HepG2 (cell line): ENCODE measurements around the gene RHBDL1. TPM values are rescaled to one million over a fixed set of nuclear protein-coding genes. Genes with fewer than 3 reads are reported as not detected.
A peak's percentile ranks its signal among the peaks of the same experiment; 100 is the strongest.

Source experiments
- ATAC-seq: fragments of 200-7000 bp; cut with Tn5 transposase; 3 replicates; pipeline ENCODE4 v1.9.1; 2020; ENCODE audit warnings: mild to moderate bottlenecking, moderate library complexity
- BruUV-seq: library from RNA; stranded (reverse); fragments of 400-500 nt; replicated peaks from 2 replicates; lab custom pipeline; 2021; lab: Mats Ljungman, UMichigan
- CTCF ChIA-PET: fragments of 300-600 bp; formaldehyde crosslinking; extraction: SDS; loops from one replicate; lab custom pipeline; 2021; ENCODE audit warnings: low total read pairs, inconsistent platforms, low intra/inter-chr PET ratio; lab: Yijun Ruan, JAX
- POLR2A ChIA-PET: fragments of 350-600 bp; sonication (Branson Sonifier 250); formaldehyde crosslinking; loops from one replicate; lab custom pipeline; 2020; ENCODE audit warnings: antibody characterized with exemption, inconsistent platforms; lab: Yijun Ruan, JAX
- DNase-seq: peaks from one replicate; pipeline ENCODE4 v3.0.0-alpha.2; 2015; ENCODE audit warnings: low spot score
- FAIRE-seq: peaks from 3 replicates; lab custom pipeline; 2011; peaks lifted over from hg19 to GRCh38; lab: Jason Lieb, UNC
- H2AFZ ChIP-seq: one replicate; pipeline ENCODE4 v1.6.1; 2011; ENCODE audit warnings: low read length, inconsistent platforms
- H3K27ac ChIP-seq: fragments of 300-600 bp; 3 replicates; pipeline ENCODE4 v1.8.0; 2011; ENCODE audit warnings: mixed run types, mild to moderate bottlenecking, mixed read lengths, low read length, inconsistent platforms; ENCODE audit not compliant: insufficient read depth; ENCODE audit errors: extremely low read length
- H3K27me3 ChIP-seq, 2 experiments: fragments of 200-600 bp in 1 of 2; 2 replicates in 1 of 2; 3 replicates in 1 of 2; pipeline versions ENCODE4 v1.6.0 to v1.8.0; 2011; ENCODE audit warnings: low read length in 2 of 2, mild to moderate bottlenecking in 2 of 2, moderate library complexity in 2 of 2, inconsistent platforms in 1 of 2; ENCODE audit not compliant: insufficient read depth in 2 of 2, control insufficient read depth in 1 of 2
- H3K36me3 ChIP-seq, 2 experiments: fragments of 200-600 bp in 1 of 2; replicated peaks in 1 of 2; 2 replicates in 1 of 2; 3 replicates in 1 of 2; pipeline versions ENCODE4 v1.5.1 to v1.8.0; 2011; ENCODE audit warnings: low read length in 2 of 2, inconsistent platforms in 1 of 2; ENCODE audit not compliant: insufficient read depth in 2 of 2, control insufficient read depth in 1 of 2
- H3K4me1 ChIP-seq: 2 replicates; pipeline ENCODE4 v1.5.1; 2012; ENCODE audit warnings: low read length, inconsistent platforms; ENCODE audit not compliant: insufficient read depth
- H3K4me2 ChIP-seq: 2 replicates; pipeline ENCODE4 v1.6.0; 2011; ENCODE audit warnings: low read depth, low read length, inconsistent platforms
- H3K4me3 ChIP-seq, 3 experiments: fragments of 200-600 bp in 1 of 3; sonication (generic), shearing (Covaris generic) in 1 of 3; replicated peaks in 1 of 3; 2 replicates each; pipeline ENCODE4 v1.5.1; 2011 to 2016; ENCODE audit warnings: low read length in 3 of 3, inconsistent platforms in 2 of 3, low read depth in 2 of 3, mild to moderate bottlenecking in 2 of 3, control low read depth in 1 of 3, mixed read lengths in 1 of 3; ENCODE audit not compliant: insufficient read depth in 1 of 3
- H3K79me2 ChIP-seq: one replicate; pipeline ENCODE4 v1.6.1; 2011; ENCODE audit warnings: low read length, inconsistent platforms; ENCODE audit not compliant: insufficient read depth
- H3K9ac ChIP-seq: 2 replicates; pipeline ENCODE4 v1.6.0; 2011; ENCODE audit warnings: mild to moderate bottlenecking, low read depth, low read length, inconsistent platforms; ENCODE audit not compliant: insufficient read depth
- H3K9me3 ChIP-seq: 2 replicates; pipeline ENCODE4 v1.5.1; 2012; ENCODE audit warnings: mild to moderate bottlenecking, low read length
- H4K20me1 ChIP-seq: 2 replicates; pipeline ENCODE4 v1.6.0; 2011; ENCODE audit warnings: inconsistent platforms, mild to moderate bottlenecking, low read length, moderate library complexity; ENCODE audit not compliant: insufficient read depth
- EZH2 ChIP-seq: conservative IDR thresholded peaks from 2 replicates; pipeline ENCODE4 v1.6.1; 2012; ENCODE audit warnings: mild to moderate bottlenecking, low read depth, low read length, moderate library complexity
- POLR2A ChIP-seq, 2 experiments: IDR thresholded peaks; 2 replicates each; pipeline ENCODE4 v1.6.1; 2011; ENCODE audit warnings: low read depth in 2 of 2, low read length in 2 of 2, mild to moderate bottlenecking in 1 of 2, moderate library complexity in 1 of 2; ENCODE audit not compliant: insufficient read depth in 1 of 2
- WGBS: methylation state at CpG from one replicate; pipeline ENCODE4 v1.1.6; 2017; ENCODE audit warnings: low lambda C conversion rate; 5-methylcytosine and 5-hydroxymethylcytosine counted together
- in situ Hi-C: cut with HindIII; loops from 2 replicates; pipeline ENCODE4 v1.10.0; 2017; ENCODE audit warnings: low pct_unique_long_range_greater_than_20kb; ENCODE audit not compliant: extremely low pct_ligation_motif_present
- intact Hi-C: fragments of 100-400 bp; cut with micrococcal nuclease; formaldehyde crosslinking; loops from one replicate; pipeline ENCODE4 v1.10.0; 2022; ENCODE audit not compliant: unreplicated experiment
- polyA plus RNA-seq, 8 experiments: library from polyadenylated mRNA; depleted of rRNA in 3 of 8; stranded (reverse) in 7 of 8; unstranded in 1 of 8; fragments of >200 nt; fragmentation: Illumina TruSeq in 4 of 8; extraction: Trizol in 4 of 8; gene quantifications; 2 replicates each; pipeline versions ENCODE4 v1.2.1 to v1.2.3, GENCODE V29; 2011 to 2016; ENCODE audit warnings: low read depth in 4 of 8, missing spikeins in 1 of 8, mixed read lengths in 1 of 8; ENCODE audit not compliant: insufficient read depth in 1 of 8
- total RNA-seq, 5 experiments: library from RNA; depleted of rRNA; stranded (reverse); fragments of >200 nt; fragmentation: Illumina TruSeq; extraction: Trizol; gene quantifications; 2 replicates each; pipeline ENCODE4 v1.2.3, GENCODE V29; 2016; ENCODE audit warnings: low read depth in 1 of 5
- TF ChIP-seq, protein P1 (sequence below): sonication (generic); formaldehyde crosslinking; conservative IDR thresholded peaks from 2 replicates; pipeline ENCODE4 v1.8.1; 2023; ENCODE audit warnings: missing genetic modification reagents
- TF ChIP-seq, protein P2 (sequence below): sonication (generic); formaldehyde crosslinking; IDR thresholded peaks from 2 replicates; pipeline ENCODE4 v1.4.0; 2020; ENCODE audit warnings: missing genetic modification reagents

The RHBDL1 gene
- total and polyA plus RNA-seq, 2 of the 13 experiments (the other 11 are each of a cell fraction or from before 2014, with no cell fraction given), result 1.8 to 3.8 TPM

DNA sequence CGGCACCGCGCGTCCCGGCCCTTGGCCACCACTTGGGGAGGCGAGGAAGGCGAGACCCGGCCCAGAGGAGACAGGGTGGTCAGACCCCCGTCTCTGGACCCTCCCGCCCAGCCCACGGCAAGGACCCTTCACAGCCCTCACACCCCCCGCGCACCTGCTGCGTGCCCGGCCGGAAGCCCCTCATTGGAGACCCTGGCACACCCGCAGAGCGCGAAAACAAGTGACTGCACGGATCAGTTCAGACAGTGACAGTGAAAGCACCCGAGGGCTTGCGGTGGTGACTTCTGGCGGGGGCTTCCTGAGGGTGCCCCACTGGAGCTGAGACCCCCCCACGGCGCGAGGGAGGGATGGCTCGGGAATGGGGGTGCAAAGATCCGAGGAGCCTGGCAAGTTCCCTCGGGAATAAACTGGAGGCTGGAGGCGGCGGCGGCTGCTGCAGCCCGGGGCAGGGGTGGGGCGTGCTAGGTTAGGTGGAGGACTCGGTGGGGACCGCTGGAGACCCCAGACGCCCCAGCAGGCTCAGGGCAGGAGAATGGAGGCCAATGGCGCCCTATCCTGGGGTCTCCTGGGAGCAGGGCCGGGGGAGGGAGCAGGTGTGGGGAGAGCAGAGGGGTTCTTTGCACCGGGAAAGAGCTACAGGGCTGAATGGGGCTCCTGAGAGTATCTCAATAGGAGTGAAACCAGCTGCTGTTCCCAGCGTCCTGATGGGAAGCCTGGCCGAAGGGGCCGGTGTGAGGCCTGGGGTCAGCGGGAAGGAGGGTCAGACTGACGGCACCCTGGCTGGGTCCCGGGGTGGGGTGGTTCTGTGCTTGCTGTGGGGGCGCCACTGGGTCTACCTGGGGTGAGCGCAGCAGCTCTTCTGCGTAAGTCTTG, 31.0 kb downstream of the RHBDL1 start:
- intact Hi-C loops (no loop called here), in situ Hi-C loops (no loop called here)
- WGBS, result 20% methylated on average over 7 of the region's 49 CpGs
- no TSS peak for BruUV-seq
- no peak for FAIRE-seq
- no peak for ATAC-seq
- Histone ChIP-seq H3K9me3 (no peaks in the 10 kb centered on the region), H4K20me1 (no peaks in the 10 kb centered on the region), H3K4me2 (no peak overlapping the region), H3K79me2 (no peaks in the 10 kb centered on the region), H3K27me3 (peaks cover 27 to 86% of the 10 kb centered on the region in 2 experiments; a peak in 4 of 5 replicates), H3K4me1 (no peaks in the 10 kb centered on the region), H3K27ac (no peak overlapping the region), H3K9ac (no peak overlapping the region), H3K4me3 (no peak overlapping the region), H3K36me3 (no peaks in the 10 kb centered on the region), H2AFZ (no peak overlapping the region)
- TF ChIP-seq EZH2 (0 out of 2 replicates have a peak, but pooled peaks have one; percentile 73), POLR2A (IDR thresholded peaks at IDR 0.05; ENCODE audit: insufficient read depth in 1 of 2, low read depth in 2 of 2, low read length in 2 of 2) (no peak)
- TF ChIP-seq, protein P1, sequence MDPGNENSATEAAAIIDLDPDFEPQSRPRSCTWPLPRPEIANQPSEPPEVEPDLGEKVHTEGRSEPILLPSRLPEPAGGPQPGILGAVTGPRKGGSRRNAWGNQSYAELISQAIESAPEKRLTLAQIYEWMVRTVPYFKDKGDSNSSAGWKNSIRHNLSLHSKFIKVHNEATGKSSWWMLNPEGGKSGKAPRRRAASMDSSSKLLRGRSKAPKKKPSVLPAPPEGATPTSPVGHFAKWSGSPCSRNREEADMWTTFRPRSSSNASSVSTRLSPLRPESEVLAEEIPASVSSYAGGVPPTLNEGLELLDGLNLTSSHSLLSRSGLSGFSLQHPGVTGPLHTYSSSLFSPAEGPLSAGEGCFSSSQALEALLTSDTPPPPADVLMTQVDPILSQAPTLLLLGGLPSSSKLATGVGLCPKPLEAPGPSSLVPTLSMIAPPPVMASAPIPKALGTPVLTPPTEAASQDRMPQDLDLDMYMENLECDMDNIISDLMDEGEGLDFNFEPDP (CRISPR knock-in tag), result no peak
- TF ChIP-seq, protein P2, sequence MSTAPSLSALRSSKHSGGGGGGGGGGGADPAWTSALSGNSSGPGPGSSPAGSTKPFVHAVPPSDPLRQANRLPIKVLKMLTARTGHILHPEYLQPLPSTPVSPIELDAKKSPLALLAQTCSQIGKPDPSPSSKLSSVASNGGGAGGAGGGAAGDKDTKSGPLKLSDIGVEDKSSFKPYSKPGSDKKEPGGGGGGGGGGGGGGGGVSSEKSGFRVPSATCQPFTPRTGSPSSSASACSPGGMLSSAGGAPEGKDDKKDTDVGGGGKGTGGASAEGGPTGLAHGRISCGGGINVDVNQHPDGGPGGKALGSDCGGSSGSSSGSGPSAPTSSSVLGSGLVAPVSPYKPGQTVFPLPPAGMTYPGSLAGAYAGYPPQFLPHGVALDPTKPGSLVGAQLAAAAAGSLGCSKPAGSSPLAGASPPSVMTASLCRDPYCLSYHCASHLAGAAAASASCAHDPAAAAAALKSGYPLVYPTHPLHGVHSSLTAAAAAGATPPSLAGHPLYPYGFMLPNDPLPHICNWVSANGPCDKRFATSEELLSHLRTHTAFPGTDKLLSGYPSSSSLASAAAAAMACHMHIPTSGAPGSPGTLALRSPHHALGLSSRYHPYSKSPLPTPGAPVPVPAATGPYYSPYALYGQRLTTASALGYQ, result no peak
- ChIA-PET POLR2A (interaction anchor here (1.4 kb wide), 1 partner anchor 11 kb away, joined by 4 read pairs; no protein-coding TSS in a partner anchor), CTCF (no interaction called here)
- DNase-seq, result no peak
